Hematopoietic multipotent progenitor cell treated with erythropoietin and hydrocortisone succinate and interleukin-3 and kit ligand, for 17 days (in vitro differentiated cells): Measurements from ENCODE around the gene TET1.
"Not testable (repeated sequence)": the region's sequence is repeated elsewhere in the genome, so short reads cannot be mapped to it uniquely, and the experiment has no call there.

Experiments
- DNase-seq: peaks from one replicate; pipeline ENCODE4 v3.0.0-alpha.2; 2015; ENCODE audit warnings: low spot score

Gene TET1

GRCh38 chr10:68713065-68713464 is 152.9 kb downstream of the TET1 start:
- DNase-seq, result not testable (repeated sequence)

GRCh38 chr10:68717435-68717834 is 157.3 kb downstream of the TET1 start:
- no peak for DNase-seq

GRCh38 chr10:68720793-68721672 is 160.9 kb downstream of the TET1 start, which contains the start of gene CCAR1:
CCAR1 (plus strand) TSS chr10:68721239; CDS start chr10:68722505, 1,266 bp downstream.
- DNase-seq, result peak; percentile 93

- DNase-seq, result peak; percentile 31
Observed at GRCh38 chr10:68721673-68722335, 161.7 kb downstream of the TET1 start.

GRCh38 chr10:68725016-68725415 is 164.9 kb downstream of the TET1 start:
- DNase-seq, result no peak

- no peak for DNase-seq
Observed at GRCh38 chr10:68727146-68727545, 167.0 kb downstream of the TET1 start.

GRCh38 chr10:68732651-68733050 is 172.5 kb downstream of the TET1 start:
- DNase-seq, result no peak

- DNase-seq, result no peak
Observed at GRCh38 chr10:68734349-68734748, 174.2 kb downstream of the TET1 start.

- no peak for DNase-seq
Observed at GRCh38 chr10:68735119-68735518, 175.0 kb downstream of the TET1 start.

GRCh38 chr10:68735739-68736138 is 175.6 kb downstream of the TET1 start:
- not testable (repeated sequence) for DNase-seq

- not testable (repeated sequence) for DNase-seq
Observed at GRCh38 chr10:68740676-68741075, 180.5 kb downstream of the TET1 start.

GRCh38 chr10:68742397-68742796 is 182.3 kb downstream of the TET1 start:
- no peak for DNase-seq
